ENCODE results near the gene PLPP4.

The PLPP4 gene

GRCh38 chr10:120552262-120552661, 95.2 kb downstream of the PLPP4 start:
- Mint-ChIP-seq H3K4me1 (no peaks in the 10 kb centered on the region), H3K27me3 (no peaks in the 10 kb centered on the region), H3K36me3 (ENCODE audit: insufficient read depth) (no peaks in the 10 kb centered on the region), H3K4me3 (no peak overlapping the region), H3K9me3 (peaks cover 8% of the 10 kb centered on the region), H3K27ac (ENCODE audit: low read depth) (no peak overlapping the region)
- no peak for DNase-seq (ENCODE audit: low spot score in 2 of 2)
- no peak for ATAC-seq (replicated peaks; ENCODE audit: extremely low read depth, poor library complexity, severe bottlenecking)

GRCh38 chr10:120553911-120554310, 96.9 kb downstream of the PLPP4 start:
- no peak for DNase-seq (ENCODE audit: low spot score in 2 of 2)
- Mint-ChIP-seq H3K4me3 (no peak overlapping the region), H3K9me3 (peaks cover 8% of the 10 kb centered on the region), H3K36me3 (ENCODE audit: insufficient read depth) (no peaks in the 10 kb centered on the region), H3K4me1 (no peaks in the 10 kb centered on the region), H3K27ac (ENCODE audit: low read depth) (no peak overlapping the region), H3K27me3 (no peaks in the 10 kb centered on the region)
- no peak for ATAC-seq (replicated peaks; ENCODE audit: extremely low read depth, poor library complexity, severe bottlenecking)

- H3K4me3 Mint-ChIP-seq: no peak overlapping the region
- no peaks in the 10 kb centered on the region for H3K4me1 Mint-ChIP-seq
- H3K27me3 Mint-ChIP-seq: no peaks in the 10 kb centered on the region
- DNase-seq (ENCODE audit: low spot score in 2 of 2) (no peak), ATAC-seq (replicated peaks; ENCODE audit: extremely low read depth, poor library complexity, severe bottlenecking) (no peak)
- H3K27ac Mint-ChIP-seq (ENCODE audit: low read depth): no peak overlapping the region
- H3K36me3 Mint-ChIP-seq (ENCODE audit: insufficient read depth): no peaks in the 10 kb centered on the region
- H3K9me3 Mint-ChIP-seq: peaks cover 8% of the 10 kb centered on the region
Measured at GRCh38 chr10:120555436-120555835, 98.4 kb downstream of the PLPP4 start.

- Mint-ChIP-seq H3K4me3 (no peak overlapping the region), H3K27me3 (no peaks in the 10 kb centered on the region), H3K9me3 (peaks cover 8% of the 10 kb centered on the region), H3K36me3 (ENCODE audit: insufficient read depth) (no peaks in the 10 kb centered on the region), H3K4me1 (no peaks in the 10 kb centered on the region), H3K27ac (ENCODE audit: low read depth) (no peak overlapping the region)
- DNase-seq (ENCODE audit: low spot score in 2 of 2) (no peak), ATAC-seq (replicated peaks; ENCODE audit: extremely low read depth, poor library complexity, severe bottlenecking) (no peak)
Measured at GRCh38 chr10:120555842-120556532, 99.0 kb downstream of the PLPP4 start.

- Mint-ChIP-seq H3K27ac (ENCODE audit: low read depth) (no peak overlapping the region), H3K4me3 (no peak overlapping the region), H3K36me3 (ENCODE audit: insufficient read depth) (no peaks in the 10 kb centered on the region), H3K9me3 (peaks cover 8% of the 10 kb centered on the region), H3K4me1 (no peaks in the 10 kb centered on the region), H3K27me3 (no peaks in the 10 kb centered on the region)
- DNase-seq (ENCODE audit: low spot score in 2 of 2) (no peak), ATAC-seq (replicated peaks; ENCODE audit: extremely low read depth, poor library complexity, severe bottlenecking) (no peak)
Measured at GRCh38 chr10:120557311-120557710, 100.3 kb downstream of the PLPP4 start.

- no peak for ATAC-seq (replicated peaks; ENCODE audit: extremely low read depth, poor library complexity, severe bottlenecking)
- Mint-ChIP-seq H3K4me3 (no peak overlapping the region), H3K27me3 (no peaks in the 10 kb centered on the region), H3K27ac (ENCODE audit: low read depth) (no peak overlapping the region), H3K9me3 (no peaks in the 10 kb centered on the region), H3K36me3 (ENCODE audit: insufficient read depth) (no peaks in the 10 kb centered on the region), H3K4me1 (no peaks in the 10 kb centered on the region)
- DNase-seq (ENCODE audit: low spot score in 2 of 2): no peak
Measured at GRCh38 chr10:120559800-120560199, 102.8 kb downstream of the PLPP4 start.

- Mint-ChIP-seq H3K9me3 (no peaks in the 10 kb centered on the region), H3K4me3 (no peak overlapping the region), H3K36me3 (ENCODE audit: insufficient read depth) (no peaks in the 10 kb centered on the region), H3K4me1 (no peaks in the 10 kb centered on the region), H3K27me3 (no peaks in the 10 kb centered on the region), H3K27ac (ENCODE audit: low read depth) (no peak overlapping the region)
- ATAC-seq (replicated peaks; ENCODE audit: extremely low read depth, poor library complexity, severe bottlenecking): no peak
- no peak for DNase-seq (ENCODE audit: low spot score in 2 of 2)
Measured at GRCh38 chr10:120562956-120563355, 105.9 kb downstream of the PLPP4 start.

- Mint-ChIP-seq H3K4me1 (no peaks in the 10 kb centered on the region), H3K36me3 (ENCODE audit: insufficient read depth) (no peaks in the 10 kb centered on the region), H3K27me3 (peaks cover 7% of the 10 kb centered on the region), H3K27ac (ENCODE audit: low read depth) (no peak overlapping the region), H3K9me3 (no peaks in the 10 kb centered on the region), H3K4me3 (no peak overlapping the region)
- ATAC-seq (replicated peaks; ENCODE audit: extremely low read depth, poor library complexity, severe bottlenecking) (no peak), DNase-seq (ENCODE audit: low spot score in 2 of 2) (no peak)
Measured at GRCh38 chr10:120570418-120570817, 113.4 kb downstream of the PLPP4 start.

- DNase-seq (ENCODE audit: low spot score in 2 of 2) (no peak), ATAC-seq (replicated peaks; ENCODE audit: extremely low read depth, poor library complexity, severe bottlenecking) (no peak)
- Mint-ChIP-seq H3K36me3 (ENCODE audit: insufficient read depth) (no peaks in the 10 kb centered on the region), H3K9me3 (no peaks in the 10 kb centered on the region), H3K4me1 (no peaks in the 10 kb centered on the region), H3K4me3 (no peak overlapping the region), H3K27ac (ENCODE audit: low read depth) (no peak overlapping the region), H3K27me3 (peaks cover 7% of the 10 kb centered on the region)
Measured at GRCh38 chr10:120571266-120571665, 114.2 kb downstream of the PLPP4 start.

- no peak for DNase-seq (ENCODE audit: low spot score in 2 of 2)
- Mint-ChIP-seq H3K4me1 (no peaks in the 10 kb centered on the region), H3K4me3 (no peak overlapping the region), H3K27me3 (peaks cover 7% of the 10 kb centered on the region), H3K27ac (ENCODE audit: low read depth) (no peak overlapping the region), H3K36me3 (ENCODE audit: insufficient read depth) (no peaks in the 10 kb centered on the region), H3K9me3 (no peaks in the 10 kb centered on the region)
- no peak for ATAC-seq (replicated peaks; ENCODE audit: extremely low read depth, poor library complexity, severe bottlenecking)
Measured at GRCh38 chr10:120572307-120572706, 115.3 kb downstream of the PLPP4 start.

- no peaks in the 10 kb centered on the region for H3K36me3 Mint-ChIP-seq (ENCODE audit: insufficient read depth)
- H3K27me3 Mint-ChIP-seq: peaks cover 7% of the 10 kb centered on the region
- H3K9me3 Mint-ChIP-seq: no peaks in the 10 kb centered on the region
- ATAC-seq (replicated peaks; ENCODE audit: extremely low read depth, poor library complexity, severe bottlenecking): no peak
- H3K27ac Mint-ChIP-seq (ENCODE audit: low read depth): no peak overlapping the region
- DNase-seq (ENCODE audit: low spot score in 2 of 2): no peak
- no peaks in the 10 kb centered on the region for H3K4me1 Mint-ChIP-seq
- H3K4me3 Mint-ChIP-seq: no peak overlapping the region
Measured at GRCh38 chr10:120573355-120573754, 116.3 kb downstream of the PLPP4 start.

- no peak for ATAC-seq (replicated peaks; ENCODE audit: extremely low read depth, poor library complexity, severe bottlenecking)
- Mint-ChIP-seq H3K27me3 (peaks cover 7% of the 10 kb centered on the region), H3K9me3 (no peaks in the 10 kb centered on the region), H3K36me3 (ENCODE audit: insufficient read depth) (no peaks in the 10 kb centered on the region), H3K4me3 (no peak overlapping the region), H3K27ac (ENCODE audit: low read depth) (no peak overlapping the region), H3K4me1 (no peaks in the 10 kb centered on the region)
- no peak for DNase-seq (ENCODE audit: low spot score in 2 of 2)
Measured at GRCh38 chr10:120574981-120575380, 118.0 kb downstream of the PLPP4 start.

GRCh38 chr10:120575411-120575810, 118.4 kb downstream of the PLPP4 start:
- Mint-ChIP-seq H3K9me3 (no peaks in the 10 kb centered on the region), H3K27me3 (peaks cover 7% of the 10 kb centered on the region), H3K4me1 (no peaks in the 10 kb centered on the region), H3K4me3 (no peak overlapping the region), H3K27ac (ENCODE audit: low read depth) (no peak overlapping the region), H3K36me3 (ENCODE audit: insufficient read depth) (no peaks in the 10 kb centered on the region)
- ATAC-seq (replicated peaks; ENCODE audit: extremely low read depth, poor library complexity, severe bottlenecking) (no peak), DNase-seq (ENCODE audit: low spot score in 2 of 2) (no peak)
